Keratinocyte (primary cell): ENCODE measurements around the gene MXRA8. TPM values are rescaled to one million over a fixed set of nuclear protein-coding genes. Genes with fewer than 3 reads are reported as not detected.

Source experiments
- DNase-seq: peaks from one replicate; pipeline ENCODE4 v3.0.0-alpha.2; 2011; ENCODE audit warnings: low read depth, missing footprints, low spot score
- FAIRE-seq: peaks from 2 replicates; lab custom pipeline; 2011; peaks lifted over from hg19 to GRCh38; lab: Jason Lieb, UNC
- H2AFZ ChIP-seq: 2 replicates; pipeline ENCODE4 v1.6.0; 2012; ENCODE audit warnings: low read length, control low read depth, inconsistent platforms; ENCODE audit not compliant: control insufficient read depth
- H3K27ac ChIP-seq: 2 replicates; pipeline ENCODE4 v1.5.1; 2011; ENCODE audit warnings: low read length; ENCODE audit not compliant: control insufficient read depth, insufficient read depth
- H3K27me3 ChIP-seq: 3 replicates; pipeline ENCODE4 v1.6.0; 2011; ENCODE audit warnings: low read length; ENCODE audit not compliant: control insufficient read depth, insufficient read depth; ENCODE audit errors: extremely low read depth
- H3K36me3 ChIP-seq, 2 experiments: 2 replicates in 1 of 2; 3 replicates in 1 of 2; pipeline ENCODE4 v1.5.1; 2011; ENCODE audit warnings: low read length in 2 of 2, mild to moderate bottlenecking in 1 of 2; ENCODE audit not compliant: control insufficient read depth in 2 of 2, insufficient read depth in 2 of 2; ENCODE audit errors: extremely low read depth in 1 of 2
- H3K4me1 ChIP-seq: 3 replicates; pipeline ENCODE4 v1.5.1; 2011; ENCODE audit warnings: low read length; ENCODE audit not compliant: control insufficient read depth, insufficient read depth; ENCODE audit errors: extremely low read depth
- H3K4me2 ChIP-seq: 3 replicates; pipeline ENCODE4 v1.6.0; 2011; ENCODE audit warnings: low read depth, low read length; ENCODE audit not compliant: control insufficient read depth, insufficient read depth; ENCODE audit errors: extremely low read depth
- H3K4me3 ChIP-seq, 3 experiments: fragments of 200-600 bp in 1 of 3; sonication (generic) in 1 of 3; 2 replicates in 2 of 3; 3 replicates in 1 of 3; pipeline ENCODE4 v1.5.1; 2011 to 2016; ENCODE audit warnings: low read length in 3 of 3, mild to moderate bottlenecking in 3 of 3, control low read depth in 2 of 3, inconsistent platforms in 1 of 3, low read depth in 1 of 3, mixed read lengths in 1 of 3, mixed run types in 1 of 3, moderate library complexity in 1 of 3; ENCODE audit not compliant: control insufficient read depth in 2 of 3, insufficient read depth in 2 of 3; ENCODE audit errors: extremely low read depth in 1 of 3
- H3K79me2 ChIP-seq: 2 replicates; pipeline ENCODE4 v1.6.0; 2012; ENCODE audit warnings: low read length; ENCODE audit not compliant: control insufficient read depth, insufficient read depth
- H3K9ac ChIP-seq: 3 replicates; pipeline ENCODE4 v1.6.0; 2011; ENCODE audit warnings: low read length; ENCODE audit not compliant: control insufficient read depth, insufficient read depth; ENCODE audit errors: extremely low read depth
- H3K9me1 ChIP-seq: 3 replicates; pipeline ENCODE4 v1.6.0; 2011; ENCODE audit warnings: low read length; ENCODE audit not compliant: control insufficient read depth, insufficient read depth; ENCODE audit errors: extremely low read depth
- H3K9me3 ChIP-seq: 2 replicates; pipeline ENCODE4 v1.5.1; 2012; ENCODE audit warnings: low read depth, low read length; ENCODE audit not compliant: control insufficient read depth
- H4K20me1 ChIP-seq: 3 replicates; pipeline ENCODE4 v1.6.0; 2011; ENCODE audit warnings: low read length; ENCODE audit not compliant: control insufficient read depth, insufficient read depth; ENCODE audit errors: extremely low read depth
- CTCF ChIP-seq, 3 experiments: IDR thresholded peaks in 1 of 3; conservative IDR thresholded peaks in 1 of 3; optimal IDR thresholded peaks in 1 of 3; 2 replicates in 2 of 3; 3 replicates in 1 of 3; pipeline versions ENCODE3 to v1.5.1; 2011; ENCODE audit warnings: low read length in 3 of 3, mild to moderate bottlenecking in 3 of 3, moderate library complexity in 2 of 3, control low read depth in 1 of 3, inconsistent platforms in 1 of 3; ENCODE audit not compliant: insufficient read depth in 2 of 3; ENCODE audit errors: extremely low read depth in 1 of 3
- EZH2 ChIP-seq: IDR thresholded peaks from one replicate; pipeline ENCODE4 v1.6.1; 2012; ENCODE audit warnings: inconsistent platforms, mild to moderate bottlenecking, low read length, moderate library complexity
- dilution Hi-C: fragments of 300-500 bp; cut with MboI; formaldehyde crosslinking; loops from one replicate; pipeline ENCODE4 v1.7.0; 2020; ENCODE audit warnings: low sequenced_read_pairs; ENCODE audit not compliant: extremely low pct_ligation_motif_present
- polyA plus RNA-seq, 5 experiments: library from polyadenylated mRNA; depleted of rRNA in 3 of 5; stranded (reverse) in 3 of 5; stranded (forward) in 1 of 5; unstranded in 1 of 5; fragments of >200 nt; gene quantifications; 1 replicate in 1 of 5; 2 replicates in 3 of 5; 3 replicates in 1 of 5; pipeline versions ENCODE4 v1.2.1 to v1.2.3, GENCODE V29; 2011 to 2012; ENCODE audit warnings: missing spikeins in 2 of 5, low read depth in 1 of 5, low replicate concordance in 1 of 5

MXRA8 gene
- polyA plus RNA-seq, 1 donor (not counting 4 experiments of a cell fraction or from before 2014, with no cell fraction given) = not detected

- no peak for TF ChIP-seq CTCF (optimal IDR thresholded peaks at IDR 0.05 in 1 of 3, IDR thresholded peaks at IDR 0.05 in 1 of 3, conservative IDR thresholded peaks at IDR 0.05 in 1 of 3; ENCODE audit: extremely low read depth in 1 of 3, insufficient read depth in 2 of 3, low read length in 3 of 3)
- TF ChIP-seq EZH2 = no peak
- Histone ChIP-seq H2AFZ (no peak within 1 kb of the TSS), H3K9ac (no peak within 1 kb of the TSS), H3K9me1 (no peaks in the 10 kb centered on the region), H3K36me3 (peaks cover 6 to 12% of the 10 kb centered on the region in 2 experiments), H3K79me2 (peaks cover 13% of the 10 kb centered on the region), H3K4me1 (peaks cover 32% of the 10 kb centered on the region), H3K27me3 (peaks cover 11% of the 10 kb centered on the region), H3K9me3 (peaks cover 4% of the 10 kb centered on the region), H3K4me3 (no peak within 1 kb of the TSS), H4K20me1 (peaks cover 25% of the 10 kb centered on the region), H3K27ac (no peak within 1 kb of the TSS), H3K4me2 (peak within 1 kb of the TSS; percentile 32)
- DNase-seq = no peak
- FAIRE-seq = no peak
- dilution Hi-C loops = no loop called here
Measured at GRCh38 chr1:1331068-1331965, 27.0 kb downstream of the MXRA8 start, which contains the start of gene TAS1R3. TAS1R3 (plus strand) TSS chr1:1331280; CDS start chr1:1331346, 66 bp downstream.

- peaks cover 20% of the 10 kb centered on the region for H3K79me2 ChIP-seq
- DNase-seq (no peak), FAIRE-seq (no peak)
- no peak overlapping the region for H3K27ac ChIP-seq
- no peak overlapping the region for H3K9ac ChIP-seq
- H3K27me3 ChIP-seq = peaks cover 11% of the 10 kb centered on the region
- H3K4me2 ChIP-seq = no peak overlapping the region
- peaks cover 8 to 11% of the 10 kb centered on the region in 2 experiments for H3K36me3 ChIP-seq
- peaks cover 4% of the 10 kb centered on the region for H3K9me3 ChIP-seq
- H3K4me1 ChIP-seq = peaks cover 38% of the 10 kb centered on the region
- H4K20me1 ChIP-seq = peaks cover 25% of the 10 kb centered on the region
- H3K4me3 ChIP-seq = no peak overlapping the region
- TF ChIP-seq CTCF (optimal IDR thresholded peaks at IDR 0.05 in 1 of 3, IDR thresholded peaks at IDR 0.05 in 1 of 3, conservative IDR thresholded peaks at IDR 0.05 in 1 of 3; ENCODE audit: extremely low read depth in 1 of 3, insufficient read depth in 2 of 3, low read length in 3 of 3) (no peak), EZH2 (no peak)
- dilution Hi-C loops = no loop called here
- H3K9me1 ChIP-seq = no peaks in the 10 kb centered on the region
- no peak overlapping the region for H2AFZ ChIP-seq
Measured at GRCh38 chr1:1330366-1331067, 27.8 kb downstream of the MXRA8 start.
